GM18511 (cell line): ENCODE data around the gene FAM83G.

Experiments
- ATAC-seq: cut with Tn5 transposase; IDR thresholded peaks from one replicate; pipeline ENCODE4 v1.9.1; 2021; ENCODE audit warnings: mild to moderate bottlenecking, moderate library complexity; ENCODE audit not compliant: unreplicated experiment

FAM83G gene

GRCh38 chr17:18991531-18992315 is 12.8 kb downstream of the FAM83G start:
- ATAC-seq = no peak

DNA sequence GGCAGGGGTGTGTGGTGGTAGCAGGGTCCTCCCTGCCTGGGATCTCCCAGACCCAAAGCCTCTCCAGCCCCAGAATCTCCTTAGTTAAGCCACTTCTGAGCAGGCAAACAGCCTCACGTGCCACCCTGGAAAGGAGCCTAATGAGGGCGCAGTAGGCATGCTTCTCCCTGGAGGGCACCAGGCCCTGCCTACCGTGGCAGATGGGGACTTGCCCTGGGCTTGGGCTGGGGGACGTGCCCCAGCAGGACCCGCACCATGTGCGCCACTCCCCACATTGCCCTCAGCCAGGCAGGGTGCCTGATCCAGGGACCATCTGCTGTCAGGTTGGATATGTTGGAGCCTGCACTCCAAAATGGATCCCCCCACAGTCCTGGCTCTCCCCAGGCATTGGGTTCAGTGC is 14.2 kb downstream of the FAM83G start:
- no peak for ATAC-seq

DNA sequence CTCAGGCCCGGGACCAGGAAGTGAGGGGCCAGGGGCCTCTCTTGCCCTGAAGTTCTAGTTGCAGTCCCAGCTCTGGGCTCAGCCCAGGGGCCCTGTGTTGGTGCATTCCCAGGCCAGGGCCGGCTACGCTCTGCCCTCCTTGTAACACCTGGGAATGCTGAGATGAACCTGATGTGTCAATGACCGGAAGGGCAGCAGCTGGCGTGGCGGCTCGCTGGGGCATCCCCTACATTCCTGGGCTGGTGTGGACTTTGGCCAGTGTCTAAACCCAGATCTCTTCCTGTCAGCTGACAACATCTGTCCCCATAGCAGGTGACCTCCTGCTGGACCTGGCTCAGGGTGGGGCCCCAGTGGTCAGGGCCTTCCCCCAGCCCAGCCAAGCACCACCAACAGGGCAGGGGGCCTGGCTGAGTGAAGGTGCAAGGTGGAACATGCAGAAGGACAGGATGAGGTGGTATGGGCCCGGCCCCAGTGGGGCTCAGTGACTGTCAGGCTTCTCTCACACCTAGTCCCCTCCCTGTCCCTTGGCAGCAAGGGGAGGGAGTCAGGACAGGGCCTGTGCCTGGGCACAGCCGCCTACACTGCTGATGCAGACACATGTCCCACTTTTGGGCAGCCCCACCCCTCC is 15.9 kb downstream of the FAM83G start:
- no peak for ATAC-seq

DNA sequence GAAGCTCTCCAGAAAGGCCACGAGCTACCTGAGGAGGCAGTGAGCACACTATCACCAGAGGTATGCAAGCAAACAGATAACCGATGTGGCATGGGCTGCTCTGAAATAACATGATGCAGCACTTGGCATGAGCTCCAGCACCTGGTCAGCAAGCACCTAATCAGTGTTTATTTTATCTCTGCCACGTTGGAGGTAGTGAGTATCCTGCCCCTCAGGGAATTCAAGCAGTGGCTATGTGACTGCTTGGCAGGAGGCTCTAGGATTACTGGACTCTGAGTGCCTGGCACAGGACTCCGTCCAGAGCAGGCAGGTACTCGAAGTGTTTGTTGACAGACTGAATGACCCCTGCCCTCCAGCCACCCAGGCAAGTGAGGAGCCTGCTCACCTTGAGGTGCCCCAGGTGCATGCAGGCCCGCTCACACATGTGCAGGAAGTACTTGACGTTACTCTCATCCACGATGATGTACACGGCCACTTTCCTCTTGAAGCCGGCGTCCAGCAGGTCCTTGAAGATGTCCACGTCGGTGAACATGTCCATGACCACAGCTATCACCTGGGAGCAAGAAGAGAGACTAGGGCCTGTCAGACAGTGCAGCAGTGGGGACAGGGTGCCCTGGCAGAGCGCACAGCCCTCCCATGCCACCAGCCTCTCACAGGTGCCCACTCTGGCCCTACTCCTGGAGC is 16.6 kb downstream of the FAM83G start:
- ATAC-seq = no peak

DNA sequence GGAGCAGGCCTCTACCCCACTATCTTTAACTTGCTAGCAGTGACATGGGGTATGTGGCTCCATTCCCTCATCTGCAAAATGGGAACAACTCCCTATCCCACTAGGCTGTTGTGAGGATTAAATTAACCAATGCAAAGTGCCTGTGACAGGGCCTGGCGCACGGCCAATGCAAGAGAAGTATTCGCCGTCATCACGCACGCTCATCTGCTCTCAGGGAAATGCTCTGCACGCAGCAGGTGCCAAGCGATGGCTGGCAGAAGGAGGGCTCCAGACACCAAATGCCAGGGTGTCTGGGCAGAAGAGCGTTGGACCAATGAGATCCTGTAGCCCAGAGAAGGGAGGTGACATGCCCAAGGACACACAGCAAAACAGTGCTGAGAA is 17.3 kb downstream of the FAM83G start:
- no peak for ATAC-seq

GRCh38 chr17:18986541-18987229 is 17.9 kb downstream of the FAM83G start:
- no peak for ATAC-seq

GRCh38 chr17:18985475-18985874 is 19.1 kb downstream of the FAM83G start:
- no peak for ATAC-seq

DNA sequence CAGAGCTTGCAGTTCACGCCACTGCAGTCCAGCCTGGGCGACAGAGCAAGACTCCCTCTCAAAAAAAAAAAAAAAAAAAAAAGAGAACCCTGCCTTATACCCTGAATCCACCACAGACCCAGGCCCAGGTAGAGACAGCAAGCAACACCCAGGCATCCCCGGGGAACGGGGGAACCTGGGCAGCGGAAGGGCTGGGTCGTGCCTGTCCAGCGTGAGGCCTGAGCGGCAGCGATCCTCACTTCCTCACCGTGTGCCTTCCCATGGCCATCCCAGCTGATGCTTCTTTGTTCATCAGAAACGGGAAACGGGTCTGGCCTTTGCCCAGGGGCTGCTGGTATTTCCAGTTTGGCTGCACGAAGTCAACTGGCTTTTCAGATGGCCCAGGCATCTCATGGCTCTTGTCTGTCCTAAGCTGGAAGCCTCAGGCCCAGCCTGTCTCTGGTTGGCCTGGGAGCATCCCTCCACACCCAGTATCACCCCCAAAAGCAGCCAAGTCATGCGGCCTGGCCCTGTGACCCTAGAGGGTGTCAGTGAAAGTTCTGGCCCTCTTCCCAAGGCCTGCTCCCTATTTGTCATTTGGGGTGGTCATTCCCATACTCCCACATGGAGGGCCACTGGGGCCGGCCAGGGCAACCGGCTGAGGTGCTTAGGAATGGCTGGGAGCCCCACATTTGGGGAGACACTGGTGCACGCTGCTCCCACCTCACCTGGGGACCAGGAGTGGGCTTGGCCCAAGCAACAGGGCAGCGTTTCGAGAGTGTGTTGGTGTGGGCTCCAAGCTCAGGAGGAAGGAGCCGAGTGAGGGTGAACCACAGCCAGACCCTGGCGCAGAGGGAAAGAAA is 20.1 kb downstream of the FAM83G start:
- ATAC-seq = no peak

DNA sequence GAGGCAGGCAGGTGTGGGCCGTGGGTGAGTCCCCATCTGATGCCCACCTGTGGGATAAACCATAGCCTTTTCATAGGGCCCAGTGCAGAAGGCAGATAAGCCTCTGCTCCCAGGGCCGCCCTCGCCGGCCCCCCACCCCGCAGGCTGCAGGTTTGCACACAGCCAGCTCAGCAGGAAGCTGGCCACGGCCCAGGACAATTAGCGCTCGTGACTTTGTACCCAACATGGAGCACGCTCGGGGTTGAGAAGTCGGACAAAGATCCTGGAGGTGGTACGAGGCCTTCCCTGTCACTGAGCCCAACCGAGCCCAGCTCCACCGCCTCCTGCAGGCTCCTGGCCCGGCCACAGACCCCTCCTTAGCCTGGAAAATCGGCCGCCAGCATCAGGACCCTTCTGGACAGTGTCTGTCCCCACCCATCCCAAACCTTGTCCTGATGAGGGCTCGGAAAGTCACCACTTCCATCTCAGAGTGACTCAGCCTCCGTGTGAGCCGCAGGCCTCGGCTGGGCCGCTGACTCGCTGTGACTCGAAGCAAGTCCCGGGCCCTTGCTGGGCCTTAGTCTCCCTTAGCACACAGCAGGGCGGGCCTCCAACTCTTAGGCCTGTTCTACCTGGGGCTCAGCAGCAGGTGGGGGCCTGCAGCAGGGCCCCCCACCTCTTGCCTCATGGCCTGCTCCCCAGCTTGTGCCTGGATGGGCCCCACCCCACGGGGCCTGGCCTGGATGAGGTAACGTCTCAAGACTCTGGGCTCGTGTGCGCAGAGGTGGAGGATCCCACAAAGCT is 22.7 kb downstream of the FAM83G start:
- no peak for ATAC-seq

DNA sequence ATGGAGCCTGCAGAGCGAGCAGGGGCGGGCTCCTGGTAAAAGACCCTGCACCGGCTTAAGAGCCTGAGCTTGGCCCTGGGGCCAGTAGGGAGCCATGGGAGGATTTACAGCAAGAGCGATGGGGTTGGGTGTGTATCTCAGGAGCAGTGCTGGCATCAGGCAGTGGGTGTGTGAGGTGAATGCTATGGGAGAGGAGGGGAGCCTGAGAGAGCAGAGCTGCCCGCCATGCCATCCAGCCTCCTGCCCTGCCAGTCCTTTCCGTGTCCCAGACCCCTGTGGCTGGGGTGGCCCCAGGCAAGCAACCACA is 23.3 kb downstream of the FAM83G start:
- ATAC-seq = no peak

GRCh38 chr17:18980682-18981334 is 23.8 kb downstream of the FAM83G start:
- no peak for ATAC-seq

DNA sequence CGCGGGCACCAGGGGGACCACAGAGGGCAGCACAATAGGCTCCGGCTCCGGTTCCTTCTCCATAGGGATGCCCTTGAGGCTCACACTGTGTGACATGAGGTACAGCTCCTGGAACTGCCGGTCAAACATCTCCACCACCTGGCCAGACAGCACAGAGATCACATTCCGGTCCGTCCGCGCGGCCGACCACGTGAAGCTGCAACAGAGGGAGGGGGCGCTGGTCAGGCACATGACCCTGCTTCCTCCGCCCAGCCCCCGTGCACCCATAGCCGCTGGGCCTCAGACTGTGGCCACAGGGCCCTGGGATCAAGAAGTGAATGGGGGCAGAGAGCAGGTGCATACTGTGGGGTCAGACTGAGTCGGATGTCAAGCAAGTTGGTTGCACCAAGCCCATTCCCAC is 25.9 kb downstream of the FAM83G start:
- no peak for ATAC-seq

GRCh38 chr17:18978050-18978449 is 26.5 kb downstream of the FAM83G start:
- ATAC-seq = no peak

GRCh38 chr17:18977646-18978045 is 26.9 kb downstream of the FAM83G start:
- no peak for ATAC-seq

GRCh38 chr17:18977021-18977420 is 27.5 kb downstream of the FAM83G start:
- no peak for ATAC-seq

GRCh38 chr17:18976201-18976600 is 28.4 kb downstream of the FAM83G start:
- ATAC-seq = no peak

DNA sequence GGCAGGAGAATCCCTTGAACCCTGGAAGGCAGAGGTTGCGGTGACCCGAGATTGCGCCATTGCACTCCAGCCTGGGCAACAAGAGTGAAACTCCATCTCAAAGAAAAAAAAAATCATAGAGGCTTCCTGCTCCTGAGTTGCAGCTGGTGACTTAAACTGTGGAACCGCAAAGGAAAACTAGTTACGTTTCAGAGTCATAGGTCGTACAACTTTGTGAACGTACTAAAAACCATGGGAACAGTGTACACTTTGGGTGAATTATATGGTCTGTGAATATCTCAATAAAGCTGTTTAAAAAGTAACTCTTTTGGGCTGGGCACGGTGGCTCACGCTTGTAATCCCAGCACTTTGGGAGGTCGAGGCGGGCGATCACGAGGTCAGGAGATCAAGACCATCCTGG is 29.0 kb downstream of the FAM83G start:
- no peak for ATAC-seq

DNA sequence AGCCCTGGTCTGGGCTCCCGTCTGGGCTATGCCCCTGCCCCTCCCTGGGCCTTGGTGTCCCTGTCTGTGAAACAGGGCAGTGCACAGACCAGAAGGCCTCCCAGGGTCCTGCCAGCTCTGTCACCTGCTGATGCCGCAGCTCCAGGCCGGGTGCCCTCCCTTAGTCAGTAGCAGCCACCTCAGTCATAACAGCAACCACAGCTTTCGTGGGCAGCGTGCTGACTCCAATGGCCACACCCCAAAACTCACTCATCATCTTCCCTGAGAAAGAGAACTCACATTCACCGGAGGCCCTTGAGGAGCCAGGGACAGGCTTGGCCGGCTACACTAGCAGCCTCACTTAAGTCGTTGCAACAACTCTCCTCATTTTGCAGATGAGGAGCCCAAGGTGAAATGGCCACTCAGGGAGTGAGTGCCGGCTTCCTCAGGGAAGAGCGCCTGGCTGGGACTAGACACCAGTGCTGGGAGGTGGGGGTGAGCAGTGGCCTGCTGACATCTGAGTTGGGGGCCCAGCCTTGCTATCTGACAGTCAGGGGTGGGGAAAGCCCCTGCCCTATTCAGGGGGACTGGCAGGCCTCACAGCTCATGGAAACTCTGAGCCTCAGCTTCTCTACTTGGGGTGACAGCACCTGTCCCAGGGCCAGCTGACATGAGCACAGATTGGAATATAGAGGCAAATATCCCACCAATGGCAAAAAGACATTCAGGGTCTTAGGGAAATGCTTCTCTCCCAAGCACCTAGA is 30.0 kb downstream of the FAM83G start:
- ATAC-seq = no peak

DNA sequence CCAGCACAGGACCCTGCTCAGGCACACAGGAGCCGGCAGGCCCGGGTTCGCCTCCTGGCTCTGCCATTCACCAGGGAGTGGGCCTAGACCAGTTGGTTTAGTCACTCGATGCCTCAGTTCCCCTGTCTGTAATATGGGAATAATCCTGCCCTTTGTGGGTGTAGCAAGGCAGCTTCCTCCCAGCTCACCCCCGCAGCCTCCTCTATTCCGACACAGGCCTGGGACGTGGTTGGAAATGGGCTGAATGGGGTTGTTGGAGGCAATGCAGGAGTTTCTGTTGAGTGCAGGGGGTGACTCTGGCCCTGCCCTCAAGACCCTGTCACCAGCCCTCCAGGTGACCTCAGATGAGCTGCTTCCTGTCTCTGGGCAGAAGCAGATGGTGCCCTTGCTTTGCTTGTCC is 32.8 kb downstream of the FAM83G start:
- ATAC-seq = no peak
